ENCODE measurements around the gene DSG3.

GRCh38 chr18:31509571-31509970 lies 62.0 kb downstream of the DSG3 start:
- TF ChIP-seq POLR2AphosphoS5 (IDR thresholded peaks at IDR 0.05) (no peak), EP300 (IDR thresholded peaks at IDR 0.05) (no peak), CTCF (IDR thresholded peaks at IDR 0.05) (no peak)

Data from stomach (tissue), 4 donors.